Globus pallidus (tissue), 1 donor: Measurements from ENCODE around the gene PRKCH.
"Not testable (repeated sequence)": the region's sequence is repeated elsewhere in the genome, so short reads cannot be mapped to it uniquely, and the experiment has no call there.

Experiments
- DNase-seq: peaks from one replicate; pipeline ENCODE4 v3.0.0-alpha.2; 2015; ENCODE audit warnings: low spot score

Gene PRKCH

DNA sequence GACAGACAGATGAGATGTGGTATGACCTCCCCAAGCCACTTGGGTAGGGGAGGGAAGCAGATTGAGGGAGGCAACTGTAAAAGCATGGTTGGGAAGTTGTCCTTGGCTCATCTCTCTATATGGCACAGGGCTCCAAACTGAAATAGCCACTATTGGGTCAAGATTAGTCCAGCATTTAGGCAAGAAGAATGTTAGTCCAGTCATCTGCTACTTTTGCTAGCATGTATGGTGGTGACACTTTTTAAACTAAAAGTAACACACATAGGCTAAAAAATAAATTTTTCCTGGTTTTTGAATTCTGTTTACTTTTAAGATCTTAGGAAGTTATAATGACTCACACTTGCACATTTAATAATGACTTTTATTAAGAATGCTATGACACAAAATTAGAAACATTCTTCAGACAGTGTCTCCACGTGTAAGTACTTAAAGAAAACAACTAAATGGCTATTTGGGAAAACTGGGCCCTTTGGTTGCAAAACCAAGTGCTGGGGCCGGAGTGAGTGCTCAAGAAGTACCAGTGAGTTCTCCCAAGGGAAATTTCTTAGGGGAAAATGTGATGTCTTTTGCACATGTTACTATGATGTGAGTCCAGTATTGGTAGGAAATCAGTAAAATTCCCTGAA lies 194.9 kb downstream of the PRKCH start:
- DNase-seq: no peak

DNA sequence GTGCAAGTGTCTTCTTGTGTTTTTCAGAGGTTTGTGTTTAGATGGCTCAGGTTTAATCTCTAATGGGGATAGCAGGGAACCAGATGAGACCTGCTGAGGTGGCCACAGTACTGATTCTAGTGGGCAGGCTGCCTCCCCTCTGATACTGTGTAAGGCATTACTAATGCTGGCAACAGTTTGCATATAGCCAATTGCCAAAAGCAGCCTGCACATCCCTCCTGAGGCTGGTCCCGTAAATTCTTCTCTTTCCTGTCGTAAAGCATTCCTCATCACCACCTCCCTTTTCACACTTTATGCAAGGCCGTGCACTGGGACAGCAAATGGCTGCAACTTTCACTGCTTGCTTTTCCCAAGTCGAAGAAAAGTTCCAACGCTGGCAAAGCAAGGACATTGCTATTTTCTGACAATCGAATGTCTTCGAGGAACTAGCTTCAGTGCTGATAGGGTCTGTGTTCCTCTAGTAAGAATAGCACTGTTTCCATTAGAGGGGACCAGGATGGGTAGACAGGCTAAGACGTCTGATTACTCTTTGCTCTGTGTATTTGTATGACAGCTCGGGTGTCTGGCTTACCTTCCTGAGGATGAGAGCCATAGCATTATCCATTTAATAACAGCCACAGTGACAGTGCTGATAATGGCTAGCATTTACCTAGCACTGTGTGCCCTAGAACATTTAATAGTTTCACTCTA lies 195.7 kb downstream of the PRKCH start:
- no peak for DNase-seq

GRCh38 chr14:61517911-61518384 lies 196.6 kb downstream of the PRKCH start:
- no peak for DNase-seq

GRCh38 chr14:61518403-61518802 lies 197.0 kb downstream of the PRKCH start:
- DNase-seq: no peak

GRCh38 chr14:61519106-61519505 lies 197.7 kb downstream of the PRKCH start:
- no peak for DNase-seq

- DNase-seq: no peak
Measured at GRCh38 chr14:61519735-61520134, 198.4 kb downstream of the PRKCH start.

DNA sequence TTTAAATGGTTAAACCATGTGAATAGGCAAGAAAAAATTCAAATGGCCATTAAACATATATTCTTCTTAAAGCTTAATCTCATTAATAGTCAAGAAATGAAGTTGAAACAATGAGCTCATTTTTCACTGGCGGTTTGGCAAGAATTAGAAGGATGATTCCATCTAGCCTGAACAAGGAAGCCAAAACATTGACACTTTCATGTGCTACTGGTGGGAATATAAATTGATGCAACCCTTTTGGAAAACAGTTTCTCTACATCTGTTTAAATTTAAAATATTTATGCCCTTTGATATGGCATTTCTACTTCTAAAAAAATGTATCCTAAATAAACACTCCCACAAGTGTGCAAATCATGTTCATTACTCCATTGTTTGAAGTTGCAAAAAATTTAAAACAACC lies 199.2 kb downstream of the PRKCH start:
- DNase-seq: no peak

GRCh38 chr14:61521773-61522172 lies 200.4 kb downstream of the PRKCH start:
- no peak for DNase-seq

DNA sequence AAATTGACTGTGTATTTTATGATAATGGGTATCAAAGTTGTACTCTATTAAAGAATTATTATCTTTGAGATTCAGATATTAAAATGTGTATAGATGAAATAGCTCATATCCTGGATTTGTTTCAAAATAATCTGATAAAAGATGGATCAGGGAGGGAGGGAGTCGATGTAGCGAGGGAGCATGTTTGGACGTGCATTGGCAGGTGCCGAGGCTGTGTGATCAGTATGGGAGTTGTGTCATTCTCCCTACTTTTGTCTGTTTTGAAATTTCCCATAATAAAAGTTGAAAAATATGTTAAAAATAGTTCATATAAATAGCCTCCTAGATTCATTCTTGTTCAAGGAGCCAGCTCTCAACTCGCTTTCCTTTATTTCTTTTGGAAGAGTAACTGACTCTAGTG lies 202.4 kb downstream of the PRKCH start:
- no peak for DNase-seq

DNA sequence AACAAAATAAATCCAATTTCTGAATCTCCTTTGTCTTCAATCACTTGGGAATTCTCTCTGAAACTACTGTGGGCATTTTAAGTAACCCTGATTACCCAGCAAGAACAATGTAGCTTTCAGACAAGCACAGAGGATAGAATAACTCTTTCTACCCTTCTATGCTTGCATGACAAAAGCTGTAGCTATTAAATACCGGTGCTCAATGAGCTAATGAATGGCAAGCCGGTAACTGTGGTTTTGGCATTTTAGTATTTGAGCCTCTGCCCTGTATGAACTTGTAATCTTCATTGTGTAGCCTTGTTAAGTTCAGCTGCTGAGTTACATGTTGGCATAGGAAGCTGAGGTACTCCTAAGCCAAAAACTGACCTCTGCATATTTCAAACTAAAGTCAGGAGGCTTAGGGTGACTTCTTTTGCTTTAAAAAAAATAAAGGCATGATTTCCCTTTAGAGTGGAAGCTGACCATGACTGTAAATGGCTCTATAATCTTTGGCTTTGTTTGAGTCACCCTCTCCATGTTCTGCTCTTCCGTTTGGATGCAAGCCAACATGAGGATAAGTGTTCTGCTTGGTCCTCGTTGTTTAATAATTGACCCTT lies 202.9 kb downstream of the PRKCH start:
- no peak for DNase-seq

- no peak for DNase-seq
Measured at GRCh38 chr14:61524936-61525292, 203.5 kb downstream of the PRKCH start.

- no peak for DNase-seq
Measured at GRCh38 chr14:61525293-61526011, 204.1 kb downstream of the PRKCH start.

- DNase-seq: no peak
Measured at GRCh38 chr14:61526405-61527312, 205.3 kb downstream of the PRKCH start.

- DNase-seq: no peak
Measured at GRCh38 chr14:61527325-61528100, 206.1 kb downstream of the PRKCH start.

GRCh38 chr14:61528591-61529021 lies 207.2 kb downstream of the PRKCH start:
- no peak for DNase-seq

GRCh38 chr14:61529360-61529759 lies 208.0 kb downstream of the PRKCH start:
- DNase-seq: not testable (repeated sequence)

DNA sequence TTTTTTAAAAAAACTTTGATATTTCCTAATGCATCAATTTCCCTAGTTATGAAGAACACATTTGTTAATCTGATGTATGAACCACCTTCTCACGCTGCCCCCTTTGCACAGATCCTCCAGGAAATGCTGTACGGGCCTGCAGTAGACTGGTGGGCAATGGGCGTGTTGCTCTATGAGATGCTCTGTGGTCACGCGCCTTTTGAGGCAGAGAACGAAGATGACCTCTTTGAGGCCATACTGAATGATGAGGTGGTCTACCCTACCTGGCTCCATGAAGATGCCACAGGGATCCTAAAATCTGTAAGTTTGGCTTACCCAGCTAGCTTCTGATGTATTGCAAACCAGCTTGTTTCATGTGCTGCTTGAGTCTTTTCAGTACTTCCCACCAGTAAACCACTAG lies 208.9 kb downstream of the PRKCH start:
- no peak for DNase-seq

DNA sequence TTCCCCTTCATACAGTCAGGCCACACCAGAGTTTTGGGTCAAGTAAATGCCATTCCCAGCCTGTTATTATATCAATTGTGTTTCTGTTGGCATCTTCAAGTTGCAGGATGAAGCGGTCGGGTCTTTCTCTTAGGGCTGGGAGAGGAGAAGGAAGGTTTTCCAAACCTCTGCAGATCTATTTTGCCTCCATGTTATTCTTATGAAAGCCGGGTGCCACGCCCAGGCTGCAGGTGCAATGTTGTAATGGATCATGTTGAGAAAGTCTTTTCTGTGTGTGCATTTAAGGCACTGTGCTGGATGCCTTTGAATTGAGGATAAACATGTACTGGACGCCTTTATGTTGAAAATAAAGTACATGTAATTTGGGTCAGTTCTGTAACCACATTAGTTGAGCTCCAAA lies 209.5 kb downstream of the PRKCH start:
- no peak for DNase-seq

DNA sequence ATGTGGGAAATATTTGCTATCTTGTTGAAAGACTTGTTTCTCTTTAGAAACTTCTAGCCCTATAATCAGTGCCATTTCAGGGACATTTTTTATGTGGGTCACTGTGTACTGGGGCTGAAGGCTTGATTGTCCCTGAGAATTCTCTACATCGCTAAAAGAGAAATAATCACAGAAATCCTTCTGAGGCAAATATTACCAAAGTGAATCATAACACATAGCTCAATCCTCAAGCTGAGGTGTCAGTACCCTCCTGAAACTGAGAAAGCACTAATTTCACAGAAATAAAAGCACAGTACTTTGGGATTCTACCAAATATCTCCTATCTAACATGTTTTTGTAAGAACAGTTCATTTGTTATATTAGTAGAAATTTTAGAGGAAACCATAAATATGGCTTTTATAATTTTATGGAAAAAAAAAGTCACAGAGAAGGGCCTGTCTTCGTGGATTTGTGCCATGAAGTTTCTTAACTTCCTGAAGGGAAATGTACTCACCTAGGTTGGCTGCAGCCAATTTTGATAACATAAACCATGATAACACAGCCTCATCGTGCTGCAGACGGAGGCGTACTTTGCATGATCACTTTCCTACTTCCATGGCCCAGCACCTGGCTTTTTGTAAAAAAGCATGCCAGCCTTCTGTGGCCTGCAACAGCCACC lies 210.2 kb downstream of the PRKCH start:
- DNase-seq: no peak

- no peak for DNase-seq
Measured at GRCh38 chr14:61532123-61532505, 210.7 kb downstream of the PRKCH start.
